Body of pancreas (tissue), 4 donors: ENCODE measurements around the gene GNB5.

Experiments
- CTCF ChIP-seq, 7 experiments: fragments of 450-650 bp in 4 of 7; fragments of 200-600 bp in 3 of 7; sonication (generic) in 3 of 7; IDR thresholded peaks; one replicate each; pipeline ENCODE4 v1.5.1; 2016 to 2019; ENCODE audit warnings: antibody characterized with exemption in 7 of 7
- POLR2A ChIP-seq, 3 donors: fragments of 450-650 bp; IDR thresholded peaks; one replicate each; pipeline ENCODE4 v1.6.1; 2016; ENCODE audit warnings: antibody characterized with exemption in 3 of 3, mild to moderate bottlenecking in 2 of 3

DNA sequence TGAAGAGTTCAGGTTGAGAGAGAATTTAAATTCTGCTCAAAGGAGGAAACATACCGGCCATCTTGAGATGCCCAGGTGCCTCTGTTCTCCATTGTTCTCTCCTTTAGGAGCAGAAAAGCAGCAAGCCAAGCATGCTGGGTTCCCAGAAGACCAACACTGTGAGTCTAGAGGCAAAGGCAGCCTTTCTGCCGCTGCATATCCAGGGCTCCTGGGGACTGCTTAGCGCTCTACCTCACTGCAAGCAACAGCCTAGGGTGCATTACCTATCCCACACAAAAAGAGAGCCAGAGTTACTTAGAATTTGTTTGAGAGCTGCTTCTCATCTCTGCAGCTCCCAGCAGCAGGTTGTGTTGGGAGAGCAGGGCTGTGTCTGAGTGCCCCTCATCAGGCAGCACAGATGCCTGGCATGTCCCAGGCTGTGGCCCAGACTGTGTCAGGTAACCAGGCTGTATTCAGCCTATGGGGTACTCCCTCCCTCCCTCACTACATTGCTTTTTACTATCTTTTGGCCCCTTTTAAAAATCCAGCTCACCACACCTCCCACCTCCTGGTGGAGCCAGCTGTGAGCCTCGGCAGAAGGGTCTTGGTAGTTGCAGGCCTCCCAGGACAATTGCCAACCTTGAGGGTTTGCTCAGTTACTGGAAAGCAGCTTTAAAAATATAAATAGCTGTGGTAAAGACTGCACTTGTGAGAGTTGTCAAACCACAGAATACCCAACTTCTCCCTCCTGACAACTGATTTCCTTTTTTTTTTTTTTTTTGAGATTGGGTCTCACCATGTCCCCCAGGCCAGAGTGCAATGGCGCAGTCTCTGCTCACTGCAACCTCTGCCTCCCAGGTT, 108.8 kb downstream of the GNB5 start:
- no peak for TF ChIP-seq CTCF (IDR thresholded peaks at IDR 0.05)
- no peak for TF ChIP-seq POLR2A (IDR thresholded peaks at IDR 0.05)
